RCC 7860 (cell line): Measurements from ENCODE around the gene GMCL2.
A peak's percentile ranks its signal among the peaks of the same experiment; 100 is the strongest.

Experiments used
- DNase-seq: peaks from one replicate; pipeline ENCODE4 v3.0.0-alpha.2; 2015; ENCODE audit warnings: low spot score
- FAIRE-seq: peaks from 2 replicates; lab custom pipeline; 2012; peaks lifted over from hg19 to GRCh38; lab: Jason Lieb, UNC

Gene GMCL2

GRCh38 chr5:178147406-178147805, 39.8 kb downstream of the GMCL2 start:
- FAIRE-seq: no peak
- no peak for DNase-seq

DNA sequence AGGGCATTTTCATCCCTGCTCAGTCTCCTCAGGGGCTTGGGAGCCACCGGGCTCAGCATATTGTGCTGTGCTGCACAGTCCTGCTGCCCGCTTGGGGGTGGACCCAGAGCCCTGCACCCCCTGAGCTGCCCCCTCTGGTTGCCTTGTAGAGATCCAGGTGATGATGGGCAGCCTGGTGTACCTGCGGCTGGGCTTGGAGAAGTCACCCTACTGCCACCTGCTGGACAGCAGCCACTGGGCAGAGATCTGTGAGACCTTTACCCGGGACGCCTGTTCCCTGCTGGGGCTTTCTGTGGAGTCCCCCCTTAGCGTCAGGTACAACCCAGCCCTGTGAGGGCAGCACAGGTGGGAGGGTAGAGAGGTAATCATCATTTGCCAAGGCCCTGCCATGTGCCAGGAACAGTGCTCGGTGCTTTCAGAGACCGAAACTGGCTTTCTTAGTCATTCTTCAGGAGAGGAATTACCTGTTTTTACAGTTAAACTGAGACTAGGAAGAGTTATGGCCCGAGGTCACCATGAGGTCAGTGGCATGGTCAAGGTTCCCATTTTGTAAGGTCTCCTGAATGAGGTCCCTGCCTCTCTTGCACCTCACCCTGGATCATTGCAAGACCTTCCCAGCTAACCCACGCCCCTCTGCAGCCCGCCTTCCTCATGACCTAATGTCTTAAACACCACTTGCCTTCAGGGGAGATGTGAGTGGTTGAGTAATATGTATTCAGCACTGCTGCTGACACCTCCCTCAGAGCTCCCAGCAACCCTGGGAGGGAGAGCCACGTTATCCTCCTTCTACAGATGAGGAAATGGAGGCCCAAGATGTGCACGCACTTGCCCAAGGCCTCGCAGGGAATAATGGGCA, 41.0 kb downstream of the GMCL2 start:
- DNase-seq (peak; percentile 28), FAIRE-seq (no peak)

GRCh38 chr5:178143901-178144300, 43.3 kb downstream of the GMCL2 start:
- no peak for DNase-seq
- FAIRE-seq: no peak

DNA sequence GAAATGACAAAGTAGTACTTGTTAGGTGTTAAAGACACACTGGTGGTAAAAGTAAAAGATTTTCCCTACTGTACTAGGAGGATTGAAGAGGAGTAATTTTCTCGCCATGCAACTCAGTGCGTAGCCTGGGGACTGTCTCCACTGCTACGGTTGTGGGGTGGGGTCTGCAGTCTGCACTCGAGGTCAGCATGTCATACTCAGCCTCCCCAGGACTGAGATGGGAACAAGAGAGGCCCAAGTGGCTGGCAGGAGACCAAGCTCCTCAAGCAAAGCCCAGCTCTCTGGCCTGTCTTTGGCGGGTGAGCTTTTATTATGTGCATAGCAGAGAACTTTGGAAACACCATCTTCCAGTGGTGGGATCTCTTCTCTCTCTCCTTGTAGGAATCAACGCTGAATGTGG, 43.9 kb downstream of the GMCL2 start:
- no peak for FAIRE-seq

GRCh38 chr5:178142642-178143041, 44.5 kb downstream of the GMCL2 start:
- FAIRE-seq (no peak), DNase-seq (no peak)

More for the DNA sequence above, 43.9 kb downstream of the GMCL2 start:
- no peak for DNase-seq

GRCh38 chr5:178141550-178141949, 45.6 kb downstream of the GMCL2 start:
- DNase-seq (no peak), FAIRE-seq (no peak)

- no peak for FAIRE-seq
- no peak for DNase-seq
Measured at GRCh38 chr5:178137991-178138390, 49.2 kb downstream of the GMCL2 start.

DNA sequence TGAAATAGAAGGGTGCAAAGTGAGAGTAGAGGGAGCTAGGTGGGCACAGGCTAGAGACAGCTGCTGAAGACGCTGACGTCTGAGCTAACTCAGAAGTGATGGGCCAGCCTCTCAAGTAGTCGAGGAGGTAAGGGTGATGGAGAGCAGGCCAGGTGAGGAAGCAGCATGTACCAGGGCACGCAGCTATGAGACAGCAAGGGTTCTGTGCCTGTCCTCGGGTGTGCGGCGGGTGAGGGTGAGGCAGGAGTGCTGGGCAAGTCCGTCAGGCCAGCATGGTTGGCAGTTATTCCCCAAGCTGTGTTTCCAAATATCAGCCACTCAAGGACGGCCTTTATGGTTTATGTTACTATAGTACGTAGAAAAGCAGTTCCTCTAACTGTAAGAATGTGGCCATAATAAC, 50.2 kb downstream of the GMCL2 start:
- DNase-seq: no peak
- FAIRE-seq: no peak
